CD14-positive monocyte (primary cell): ENCODE data around the gene ARMH1. TPM values are rescaled to one million over a fixed set of nuclear protein-coding genes. Genes with fewer than 3 reads are reported as not detected.
A peak's percentile ranks its signal among the peaks of the same experiment; 100 is the strongest.

ENCODE experiments used
- DNase-seq, 3 donors: peaks; one replicate each; pipeline ENCODE4 v3.0.0-alpha.2; 2011 to 2022
- H2AFZ ChIP-seq: 2 replicates; pipeline ENCODE4 v1.6.0; 2012; ENCODE audit warnings: mild to moderate bottlenecking, low read depth, low read length, inconsistent platforms; ENCODE audit not compliant: insufficient read depth, poor library complexity, severe bottlenecking
- H3K27ac ChIP-seq, 2 donors: 1 replicate in 1 of 2; 2 replicates in 1 of 2; pipeline ENCODE4 v1.5.1; 2012 to 2013; ENCODE audit warnings: low read length in 2 of 2, control low read depth in 1 of 2, inconsistent platforms in 1 of 2, low read depth in 1 of 2, mild to moderate bottlenecking in 1 of 2
- H3K27me3 ChIP-seq, 2 donors: one replicate each; pipeline versions ENCODE4 v1.6.0 to v1.6.1; 2011 to 2013; ENCODE audit warnings: low read length in 2 of 2; ENCODE audit not compliant: control insufficient read depth in 2 of 2, insufficient read depth in 2 of 2
- H3K36me3 ChIP-seq, 2 donors: replicated peaks in 1 of 2; 1 replicate in 1 of 2; 2 replicates in 1 of 2; pipeline versions ENCODE4 v1.5.1 to v1.6.1; 2012 to 2013; ENCODE audit warnings: low read length in 2 of 2, control low read depth in 1 of 2, inconsistent platforms in 1 of 2, mild to moderate bottlenecking in 1 of 2; ENCODE audit not compliant: insufficient read depth in 2 of 2, control insufficient read depth in 1 of 2
- H3K4me1 ChIP-seq, 2 donors: 1 replicate in 1 of 2; 2 replicates in 1 of 2; pipeline versions ENCODE4 v1.5.1 to v1.6.1; 2012 to 2013; ENCODE audit warnings: low read length in 2 of 2, control low read depth in 1 of 2, inconsistent platforms in 1 of 2, mild to moderate bottlenecking in 1 of 2, moderate library complexity in 1 of 2; ENCODE audit not compliant: insufficient read depth in 2 of 2, control insufficient read depth in 1 of 2
- H3K4me2 ChIP-seq: replicated peaks from 2 replicates; pipeline ENCODE3; 2012; ENCODE audit warnings: low read length, moderate library complexity, mild to moderate bottlenecking; ENCODE audit not compliant: poor library complexity, severe bottlenecking; ENCODE audit errors: extremely low read depth
- H3K4me3 ChIP-seq, 3 experiments: fragments of 200-600 bp in 1 of 3; sonication (generic) in 1 of 3; replicated peaks in 1 of 3; 1 replicate in 2 of 3; 2 replicates in 1 of 3; pipeline ENCODE4 v1.5.1; 2011 to 2013; ENCODE audit warnings: low read length in 3 of 3, mild to moderate bottlenecking in 3 of 3, control low read depth in 2 of 3, low read depth in 2 of 3, inconsistent platforms in 1 of 3, moderate library complexity in 1 of 3
- H3K79me2 ChIP-seq: 2 replicates; pipeline ENCODE4 v1.6.0; 2012; ENCODE audit warnings: mild to moderate bottlenecking, control low read depth, inconsistent platforms, low read length, moderate library complexity; ENCODE audit not compliant: insufficient read depth
- H3K9ac ChIP-seq: 2 replicates; pipeline ENCODE4 v1.6.0; 2017; ENCODE audit warnings: low read length, mild to moderate bottlenecking; ENCODE audit not compliant: insufficient read depth, poor library complexity, severe bottlenecking
- H3K9me3 ChIP-seq, 2 donors: replicated peaks in 1 of 2; 1 replicate in 1 of 2; 2 replicates in 1 of 2; pipeline versions ENCODE4 v1.5.1 to v1.6.1; 2012 to 2013; ENCODE audit warnings: low read length in 2 of 2, control low read depth in 1 of 2; ENCODE audit not compliant: control insufficient read depth in 1 of 2, insufficient read depth in 1 of 2
- H4K20me1 ChIP-seq: 2 replicates; pipeline ENCODE4 v1.6.0; 2012; ENCODE audit warnings: mild to moderate bottlenecking, low read length, control low read depth, moderate library complexity; ENCODE audit not compliant: insufficient read depth
- H3K27ac Mint-ChIP-seq, 7 donors: one replicate each; pipeline ENCODE4 v1.8.0; 2020; ENCODE audit warnings: mild to moderate bottlenecking in 7 of 7, mixed read lengths in 7 of 7, moderate library complexity in 6 of 7, inconsistent platforms in 2 of 7
- H3K27me3 Mint-ChIP-seq, 3 donors: one replicate each; pipeline ENCODE4 v1.8.0; 2021 to 2022; ENCODE audit warnings: low read depth in 3 of 3, mild to moderate bottlenecking in 3 of 3, mixed read lengths in 3 of 3, moderate library complexity in 3 of 3, inconsistent platforms in 1 of 3
- H3K36me3 Mint-ChIP-seq, 2 donors: one replicate each; pipeline ENCODE4 v1.8.0; 2020; ENCODE audit warnings: mixed read lengths in 2 of 2, inconsistent platforms in 1 of 2, mild to moderate bottlenecking in 1 of 2
- H3K4me1 Mint-ChIP-seq: one replicate; pipeline ENCODE4 v1.8.0; 2020; ENCODE audit warnings: mild to moderate bottlenecking, mixed read lengths
- H3K4me3 Mint-ChIP-seq, 2 donors: one replicate each; pipeline ENCODE4 v1.8.0; 2020; ENCODE audit warnings: mild to moderate bottlenecking in 2 of 2, mixed read lengths in 2 of 2, moderate library complexity in 1 of 2
- H3K9me3 Mint-ChIP-seq, 7 donors: one replicate each; pipeline ENCODE4 v1.8.0; 2020 to 2022; ENCODE audit warnings: mixed read lengths in 7 of 7, mild to moderate bottlenecking in 6 of 7, moderate library complexity in 6 of 7, inconsistent platforms in 2 of 7
- CTCF ChIP-seq: fragments of 200-600 bp; IDR thresholded peaks from one replicate; pipeline ENCODE4 v1.8.0; 2022; ENCODE audit warnings: antibody characterized with exemption, mild to moderate bottlenecking
- WGBS: methylation state at CpG from one replicate; pipeline ENCODE4 v1.1.5; 2013; ENCODE audit warnings: missing lambda C conversion rate; ENCODE audit not compliant: insufficient coverage; 5-methylcytosine and 5-hydroxymethylcytosine counted together
- intact Hi-C, 2 donors: fragments of 100-400 bp; cut with micrococcal nuclease; formaldehyde crosslinking; loops; one replicate each; pipeline versions ENCODE4 v1.15.0 to v1.15.1; 2023
- polyA plus RNA-seq, 3 donors: library from polyadenylated mRNA; depleted of rRNA in 1 of 3; unstranded in 2 of 3; stranded (reverse) in 1 of 3; fragments of 300-500 nt in 2 of 3; fragments of >200 nt in 1 of 3; fragmentation: Illumina TruSeq in 2 of 3; gene quantifications; 1 replicate in 2 of 3; 2 replicates in 1 of 3; pipeline ENCODE4 v1.2.3, GENCODE V29; 2012 to 2021

Gene ARMH1
- polyA plus RNA-seq, 3 donors: 14.7 to 209 (median 15.8) TPM

- no peak for DNase-seq
- no peak overlapping the region for H3K4me2 ChIP-seq
- TF ChIP-seq CTCF: no peak
- no peaks in the 10 kb centered on the region for H4K20me1 ChIP-seq
- WGBS: 59% methylated on average over 4 of the region's 5 CpGs
- no peak overlapping the region for H2AFZ ChIP-seq
- Mint-ChIP-seq H3K27ac (peak overlapping the region in 1 of 7 donors; percentile 46), H3K36me3 (no peaks in the 10 kb centered on the region), H3K9me3 (peaks cover 0 to 5% (median 0%) of the 10 kb centered on the region in 7 donors), H3K4me1 (peaks cover 55% of the 10 kb centered on the region), H3K27me3 (peaks cover 4 to 9% (median 4%) of the 10 kb centered on the region in 3 donors), H3K4me3 (no peak overlapping the region)
- peaks cover 7% of the 10 kb centered on the region for H3K79me2 ChIP-seq
- peaks cover 40 to 57% of the 10 kb centered on the region in 2 donors for H3K4me1 ChIP-seq
- no peak overlapping the region for H3K27ac ChIP-seq
- no peaks in the 10 kb centered on the region for H3K27me3 ChIP-seq
- no peaks in the 10 kb centered on the region for H3K36me3 ChIP-seq
- no peak overlapping the region for H3K9ac ChIP-seq
- intact Hi-C loops: no loop called here
- no peak overlapping the region for H3K4me3 ChIP-seq
- H3K9me3 ChIP-seq: no peaks in the 10 kb centered on the region
Measured at GRCh38 chr1:44719318-44719717, 44.8 kb downstream of the ARMH1 start.

DNA sequence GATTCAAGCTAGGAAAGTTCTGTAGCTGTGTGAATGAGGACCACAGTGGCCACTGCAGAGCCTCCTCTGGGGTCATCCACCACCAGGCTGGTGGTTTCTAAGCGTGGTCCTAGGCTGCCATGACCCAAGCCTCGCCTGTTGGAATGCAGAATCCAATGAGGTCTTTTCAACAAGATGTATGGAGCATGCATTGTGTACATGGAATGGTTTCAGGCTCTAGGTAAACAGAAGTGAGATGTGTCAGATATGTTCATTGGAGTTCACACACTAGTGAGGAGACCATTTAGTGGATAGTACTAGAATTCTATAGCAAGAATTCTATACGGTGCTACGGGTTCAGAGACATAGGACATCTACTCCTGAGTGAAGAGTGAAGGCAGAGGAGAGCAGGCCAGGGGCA, 45.8 kb downstream of the ARMH1 start:
- Histone ChIP-seq H3K27ac (no peak overlapping the region), H3K27me3 (no peaks in the 10 kb centered on the region), H3K9ac (no peak overlapping the region), H2AFZ (no peak overlapping the region), H3K4me1 (peaks cover 41 to 58% of the 10 kb centered on the region in 2 donors), H3K79me2 (peaks cover 7% of the 10 kb centered on the region), H3K4me2 (no peak overlapping the region), H3K36me3 (no peaks in the 10 kb centered on the region), H3K4me3 (no peak overlapping the region), H4K20me1 (no peaks in the 10 kb centered on the region), H3K9me3 (no peaks in the 10 kb centered on the region)
- peak in 1 of 3 donors; percentile 22 for DNase-seq
- intact Hi-C loops: loop anchor here (10.0 kb wide), 2 partner anchors 45 to 55 kb away; partner anchors contain the start of genes ARMH1 (in 1 of the 2), RPS8 (in 1 of the 2) and TMEM53 (in 1 of the 2)
- no peak overlapping the region for H3K4me3 Mint-ChIP-seq
- WGBS: 100% methylated on average over 4 of the region's 4 CpGs
- H3K9me3 Mint-ChIP-seq: peaks cover 0 to 5% (median 0%) of the 10 kb centered on the region in 7 donors
- peaks cover 3 to 5% of the 10 kb centered on the region in 2 donors for H3K36me3 Mint-ChIP-seq
- peak overlapping the region in 4 of 7 donors; percentile 36 to 93 (median 88) for H3K27ac Mint-ChIP-seq
- peaks cover 4 to 9% (median 4%) of the 10 kb centered on the region in 3 donors for H3K27me3 Mint-ChIP-seq
- no peak for TF ChIP-seq CTCF
- H3K4me1 Mint-ChIP-seq: peaks cover 55% of the 10 kb centered on the region
